Activated CD4-positive, alpha-beta T cell treated with anti-CD3 and anti-CD28 coated beads for 4 hours (primary cell): ENCODE measurements around the gene OSGIN1.

Source experiments
- DNase-seq, 2 donors: peaks; one replicate each; pipeline ENCODE4 v3.0.0-alpha.2; 2020

Gene OSGIN1

DNA sequence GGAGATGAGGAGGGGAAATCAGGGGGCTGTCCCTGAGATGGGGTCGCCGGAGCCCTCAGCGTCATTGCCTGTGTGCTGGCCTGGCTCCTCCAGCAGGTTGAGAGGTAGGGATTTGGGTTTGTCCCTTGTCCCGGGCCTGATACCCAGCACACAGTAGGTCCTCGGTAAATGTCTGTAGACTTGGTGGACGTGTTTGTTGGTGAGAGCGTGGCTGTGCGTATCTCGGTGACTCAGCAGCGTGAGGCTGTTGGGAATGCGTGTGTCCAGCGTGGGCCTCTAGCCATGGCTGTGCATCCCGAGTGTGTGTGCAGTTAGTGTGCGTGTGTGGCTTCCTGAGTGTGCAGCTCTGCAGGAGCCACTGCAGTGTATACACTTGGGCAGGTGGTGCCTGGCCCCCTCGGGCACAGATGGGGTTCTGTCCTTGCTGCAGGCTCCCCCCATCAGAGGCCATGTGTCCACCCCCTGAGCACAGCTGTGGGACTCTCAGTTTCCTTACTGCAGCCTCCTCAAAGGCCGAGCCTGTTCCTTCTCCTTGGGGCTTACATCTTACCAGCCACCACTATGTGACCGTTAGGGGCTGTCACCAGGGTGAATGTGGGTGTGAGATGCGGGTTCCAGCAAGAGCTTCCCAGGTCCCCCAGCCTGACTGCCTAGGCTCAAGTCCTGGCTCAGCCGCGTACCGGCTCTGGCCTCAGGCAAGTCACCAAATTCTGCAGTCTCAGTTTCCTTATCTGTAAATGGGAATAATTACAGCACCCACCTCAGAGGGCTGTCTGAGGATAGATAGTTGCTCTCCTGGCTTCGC lies 20.7 kb downstream of the OSGIN1 start:
- DNase-seq = no peak

DNA sequence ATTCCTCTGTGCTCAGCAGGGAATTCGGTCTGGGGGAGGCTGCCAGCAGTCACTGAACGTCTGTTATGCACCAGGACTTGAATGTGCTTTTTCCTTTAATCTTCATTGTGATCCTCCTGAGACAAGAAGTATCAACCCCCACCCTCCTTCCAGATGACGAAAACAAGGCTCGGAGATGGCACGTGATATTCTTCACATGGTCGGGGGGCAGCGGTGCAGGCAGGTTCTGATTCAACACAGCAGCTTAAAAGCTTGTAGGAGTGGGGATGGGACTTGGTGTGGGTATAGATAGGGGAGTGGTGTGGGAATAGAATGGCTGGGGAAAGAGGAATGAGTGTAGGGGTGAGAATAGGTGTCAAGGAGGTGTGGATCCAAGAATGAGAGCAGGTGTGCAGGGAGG lies 21.4 kb downstream of the OSGIN1 start:
- DNase-seq = no peak

DNA sequence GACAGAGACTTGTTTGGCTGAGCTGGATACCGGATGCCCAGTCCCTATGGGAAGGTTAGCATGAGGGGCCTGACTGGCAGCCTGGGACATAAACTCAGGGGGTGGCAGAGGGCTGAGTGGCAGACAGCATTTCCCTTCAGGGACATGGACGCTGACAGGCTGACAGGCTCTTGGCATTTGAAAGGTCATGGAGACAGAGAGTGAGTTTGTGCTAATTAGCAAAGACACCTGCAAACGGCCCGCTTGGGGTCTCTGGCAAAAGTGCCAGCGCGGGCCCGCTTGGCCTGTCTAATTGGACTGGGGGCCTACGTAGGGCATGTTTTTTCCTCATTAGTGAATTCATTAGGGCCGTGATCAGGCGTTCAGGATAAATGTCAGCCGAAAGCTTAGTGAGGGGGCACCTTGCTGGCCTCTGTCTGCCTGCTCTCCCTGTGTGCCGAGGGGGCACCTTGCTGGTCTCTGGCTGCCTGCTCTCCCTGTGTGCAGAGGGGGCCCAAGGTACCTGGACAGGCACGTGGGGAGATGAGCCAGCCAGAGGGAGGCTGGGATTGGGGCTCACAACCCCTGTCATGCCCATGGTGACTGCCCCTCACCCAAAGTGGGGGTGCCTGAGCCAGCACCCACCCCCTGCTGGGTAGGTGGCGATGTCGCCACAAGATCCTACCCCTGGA lies 22.7 kb downstream of the OSGIN1 start:
- no peak for DNase-seq

GRCh38 chr16:83977056-83977815 lies 24.2 kb downstream of the OSGIN1 start:
- DNase-seq = no peak

GRCh38 chr16:83978401-83978904 lies 25.4 kb downstream of the OSGIN1 start:
- no peak for DNase-seq

- DNase-seq = no peak
Measured at GRCh38 chr16:83979441-83979840, 26.4 kb downstream of the OSGIN1 start.

DNA sequence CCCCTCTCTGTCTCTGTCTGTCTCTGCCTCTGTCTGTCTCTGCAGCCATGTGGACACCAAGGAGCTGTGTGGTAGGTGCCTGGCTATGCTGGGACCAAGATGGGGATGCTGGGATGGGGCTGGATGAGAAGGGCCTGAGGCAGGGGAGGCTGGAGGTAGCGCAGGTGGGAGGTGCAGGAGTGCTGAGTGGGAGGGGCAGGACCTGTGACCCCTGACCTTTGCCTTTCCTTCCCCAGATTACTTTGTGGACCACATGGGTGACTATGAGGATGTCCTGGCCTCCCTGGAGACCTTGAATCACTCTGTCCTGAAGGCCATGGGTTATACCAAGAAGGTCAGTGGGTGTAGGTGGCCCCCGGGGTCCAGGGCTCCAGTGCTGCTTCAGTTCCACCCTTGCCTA lies 27.8 kb downstream of the OSGIN1 start:
- no peak for DNase-seq

- DNase-seq = no peak
Measured at GRCh38 chr16:83981799-83982198, 28.8 kb downstream of the OSGIN1 start.

DNA sequence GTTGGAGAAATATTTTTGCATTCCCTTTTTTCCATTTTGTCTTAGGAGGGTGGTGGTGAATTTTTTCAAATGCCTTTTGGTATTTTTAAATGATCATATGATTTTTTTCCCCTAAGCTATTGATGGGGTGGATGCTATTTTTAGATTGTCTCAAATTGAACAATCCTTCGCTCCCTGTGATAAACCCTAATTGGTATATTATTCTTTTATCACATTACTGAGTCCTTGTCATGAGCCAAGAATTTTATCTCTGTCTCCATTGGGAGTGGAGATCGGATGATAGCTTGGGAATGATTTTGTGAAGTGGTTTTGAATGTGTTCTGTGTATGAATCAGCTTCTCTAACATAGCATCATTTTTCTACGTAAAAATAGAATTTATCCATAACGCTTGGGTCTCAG lies 30.5 kb downstream of the OSGIN1 start:
- DNase-seq = no peak

DNA sequence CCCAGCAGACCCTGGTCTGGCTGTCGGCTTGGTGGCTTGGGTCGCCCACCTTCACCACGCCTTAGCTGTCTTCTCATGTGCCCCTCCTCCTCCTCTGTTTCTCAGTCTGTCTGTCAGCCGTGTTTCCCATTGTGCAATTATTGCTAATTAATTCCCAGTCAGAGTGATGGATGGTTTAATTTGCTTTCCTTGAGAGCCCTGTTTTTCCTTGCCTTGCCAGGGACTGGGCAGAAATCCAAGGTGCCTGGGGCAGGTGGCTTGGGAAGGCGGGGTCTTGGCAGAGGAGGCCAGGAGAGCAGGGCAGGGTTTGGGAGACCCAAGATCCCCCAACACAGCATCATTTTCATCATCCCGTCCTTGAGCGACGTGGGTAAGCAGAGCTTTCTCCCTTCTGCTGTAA lies 36.3 kb downstream of the OSGIN1 start:
- no peak for DNase-seq

GRCh38 chr16:83990492-83990891 lies 37.5 kb downstream of the OSGIN1 start:
- no peak for DNase-seq

DNA sequence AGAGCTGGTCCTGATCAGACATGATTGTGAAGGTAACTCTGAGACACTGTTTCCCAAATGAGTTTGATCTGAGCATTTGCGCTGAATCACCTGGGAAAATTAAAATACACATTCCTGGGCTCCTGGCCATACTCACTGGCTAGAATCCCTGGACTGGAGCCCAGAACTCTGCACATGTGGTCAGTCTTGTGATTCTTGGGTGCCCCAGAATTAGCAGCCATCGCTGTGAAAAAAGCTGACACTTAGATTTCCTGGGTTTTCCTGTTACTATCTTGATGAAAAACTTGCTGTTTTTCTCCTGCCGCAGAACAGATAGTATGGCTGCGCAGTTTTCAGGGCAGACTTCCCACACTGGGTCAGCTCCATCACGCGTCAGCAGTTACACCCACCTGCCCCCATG lies 39.6 kb downstream of the OSGIN1 start:
- DNase-seq = no peak

DNA sequence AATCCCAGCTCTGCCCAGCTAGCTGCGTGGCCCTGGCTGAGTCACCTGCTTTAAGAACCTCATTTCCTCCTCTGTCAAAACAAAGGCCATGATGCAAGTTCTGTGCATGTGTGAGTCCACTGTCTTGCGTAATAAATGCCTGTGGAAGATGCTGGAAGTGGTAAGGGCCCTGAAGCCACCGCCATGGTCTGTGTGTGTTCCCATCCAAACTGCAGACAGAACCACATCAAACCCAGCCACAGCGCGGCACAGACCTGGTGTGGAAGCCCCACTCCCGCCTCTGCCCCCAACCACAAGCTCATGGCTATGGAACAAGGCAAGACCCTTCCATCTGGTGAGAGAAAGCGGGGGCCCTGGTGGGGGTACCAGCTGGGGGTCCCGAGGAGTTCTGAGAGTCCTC lies 41.0 kb downstream of the OSGIN1 start:
- DNase-seq = no peak

- no peak for DNase-seq
Measured at GRCh38 chr16:83994703-83995102, 41.7 kb downstream of the OSGIN1 start.

- no peak for DNase-seq
Measured at GRCh38 chr16:83995754-83996153, 42.7 kb downstream of the OSGIN1 start.

DNA sequence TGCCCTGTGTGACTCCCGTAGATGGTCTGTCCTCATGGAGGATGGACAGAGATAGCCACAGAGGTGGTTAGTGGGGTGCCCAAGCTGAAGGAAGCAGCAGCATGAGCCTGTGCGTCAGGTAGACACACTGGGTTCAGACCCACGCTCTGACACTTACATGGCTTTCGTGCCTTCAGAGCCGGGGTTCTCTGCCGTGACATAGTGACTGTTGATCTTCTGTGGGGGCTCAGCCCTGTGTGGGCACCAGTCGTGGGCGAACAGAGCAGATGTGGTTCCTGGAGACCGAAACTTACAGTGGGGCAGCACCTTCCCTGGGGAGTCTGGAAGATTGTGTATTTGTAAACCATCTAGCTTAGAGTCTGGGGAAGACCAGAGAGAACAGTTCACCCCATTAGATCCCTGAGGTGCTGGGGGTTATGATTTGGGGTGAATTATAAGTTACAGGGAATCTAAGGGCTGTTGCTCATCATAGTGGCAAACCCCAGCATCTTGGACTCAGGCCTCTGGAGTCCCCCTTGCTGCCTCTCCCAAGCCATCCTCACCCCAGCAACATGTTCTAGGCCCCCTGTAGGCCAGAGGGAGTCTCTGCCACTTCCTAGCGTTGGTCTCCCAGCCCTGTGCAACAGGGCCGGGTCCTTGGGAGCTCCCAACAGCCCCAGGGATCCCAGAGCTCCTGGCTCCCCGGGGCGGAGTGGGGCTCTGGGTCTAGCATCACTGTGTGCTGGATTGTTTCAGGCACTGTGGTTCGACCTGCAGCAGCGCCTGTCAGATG lies 43.6 kb downstream of the OSGIN1 start:
- no peak for DNase-seq

DNA sequence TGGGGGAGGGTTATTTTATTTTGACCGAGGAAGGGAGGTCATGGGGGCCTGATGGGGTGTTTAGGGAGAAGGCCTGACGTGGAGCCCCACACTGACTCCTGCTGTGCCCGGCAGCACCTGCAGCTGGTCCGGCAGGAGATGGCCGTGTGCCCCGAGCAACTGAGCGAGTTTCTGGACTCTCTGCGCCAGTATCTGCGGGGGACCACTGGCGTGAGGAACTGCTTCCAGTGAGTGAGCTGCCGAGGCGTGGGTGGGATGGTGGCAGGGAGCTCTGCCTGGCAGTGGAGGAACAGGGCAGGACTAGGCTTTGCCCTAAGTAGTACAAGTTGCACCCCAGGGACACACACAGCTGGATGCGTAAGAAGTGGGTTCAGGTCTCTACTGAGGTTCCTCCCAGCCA lies 45.1 kb downstream of the OSGIN1 start:
- no peak for DNase-seq

GRCh38 chr16:84000989-84001642 lies 48.1 kb downstream of the OSGIN1 start:
- DNase-seq = no peak

- DNase-seq = no peak
Measured at GRCh38 chr16:84001726-84002125, 48.7 kb downstream of the OSGIN1 start.

DNA sequence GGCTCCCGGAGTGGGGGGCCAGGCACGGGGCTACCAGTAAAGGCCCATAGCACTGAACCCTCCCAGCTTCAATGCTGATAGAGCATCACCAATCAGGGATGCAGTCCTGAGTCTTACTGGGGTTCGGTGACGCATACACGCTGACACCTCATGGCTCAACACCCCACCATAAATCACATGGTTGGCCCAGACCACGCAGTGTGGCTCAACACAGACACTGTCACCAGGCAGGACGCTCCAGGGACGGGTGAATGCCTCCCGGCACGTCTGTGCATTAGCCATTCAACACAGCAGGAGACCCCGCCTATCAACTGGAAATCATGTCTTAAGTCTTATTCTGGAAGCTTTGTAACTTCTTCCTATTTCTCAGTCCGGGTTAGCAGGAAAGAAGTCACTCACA lies 50.0 kb downstream of the OSGIN1 start:
- no peak for DNase-seq

- DNase-seq = no peak
Measured at GRCh38 chr16:84004442-84004841, 51.4 kb downstream of the OSGIN1 start.

DNA sequence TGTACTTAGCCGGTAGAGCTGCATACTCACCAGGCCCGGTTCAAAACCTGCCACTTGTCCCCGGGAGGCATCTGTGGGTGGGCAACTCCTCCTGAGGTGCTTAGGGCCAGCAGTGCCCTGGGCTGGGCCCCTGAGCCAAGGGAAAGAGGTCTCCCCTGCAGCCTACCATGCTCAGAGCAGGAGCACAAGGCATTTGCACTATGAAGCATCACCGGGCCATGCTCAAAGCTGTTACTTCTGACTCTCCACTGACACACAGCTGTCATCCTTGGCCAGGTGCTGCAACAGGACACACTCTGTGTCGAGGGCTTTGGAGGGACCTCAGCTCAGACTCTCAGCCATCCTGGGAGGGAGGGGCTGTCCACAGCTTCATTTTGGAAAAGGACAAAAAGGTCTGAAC lies 52.4 kb downstream of the OSGIN1 start:
- DNase-seq = no peak
